Measurements from ENCODE around the gene CFI.

The CFI gene

GRCh38 chr4:109798866-109799265 is 2.9 kb downstream of the CFI start:
- H3K9ac ChIP-seq (ENCODE audit: low read depth, low read length) = no peak overlapping the region
- 0 out of 3 replicates have a peak, but pooled peaks have one; percentile 49 for ATAC-seq (ENCODE audit: insufficient read depth, low read depth)
- no peak overlapping the region for H2AFZ ChIP-seq (ENCODE audit: low read depth, low read length)
- peaks cover 2% of the 10 kb centered on the region for H3K27me3 ChIP-seq (ENCODE audit: insufficient read depth, low read length, poor library complexity)
- H3K4me2 ChIP-seq (ENCODE audit: insufficient read depth, low read length) = no peak overlapping the region
- no peaks in the 10 kb centered on the region for H4K20me1 ChIP-seq (ENCODE audit: insufficient read depth, low read length)
- TF ChIP-seq EZH2 (IDR thresholded peaks at IDR 0.05; ENCODE audit: borderline replicate concordance, low read depth, low read length, severe bottlenecking) = no peak
- TF ChIP-seq, protein P1, sequence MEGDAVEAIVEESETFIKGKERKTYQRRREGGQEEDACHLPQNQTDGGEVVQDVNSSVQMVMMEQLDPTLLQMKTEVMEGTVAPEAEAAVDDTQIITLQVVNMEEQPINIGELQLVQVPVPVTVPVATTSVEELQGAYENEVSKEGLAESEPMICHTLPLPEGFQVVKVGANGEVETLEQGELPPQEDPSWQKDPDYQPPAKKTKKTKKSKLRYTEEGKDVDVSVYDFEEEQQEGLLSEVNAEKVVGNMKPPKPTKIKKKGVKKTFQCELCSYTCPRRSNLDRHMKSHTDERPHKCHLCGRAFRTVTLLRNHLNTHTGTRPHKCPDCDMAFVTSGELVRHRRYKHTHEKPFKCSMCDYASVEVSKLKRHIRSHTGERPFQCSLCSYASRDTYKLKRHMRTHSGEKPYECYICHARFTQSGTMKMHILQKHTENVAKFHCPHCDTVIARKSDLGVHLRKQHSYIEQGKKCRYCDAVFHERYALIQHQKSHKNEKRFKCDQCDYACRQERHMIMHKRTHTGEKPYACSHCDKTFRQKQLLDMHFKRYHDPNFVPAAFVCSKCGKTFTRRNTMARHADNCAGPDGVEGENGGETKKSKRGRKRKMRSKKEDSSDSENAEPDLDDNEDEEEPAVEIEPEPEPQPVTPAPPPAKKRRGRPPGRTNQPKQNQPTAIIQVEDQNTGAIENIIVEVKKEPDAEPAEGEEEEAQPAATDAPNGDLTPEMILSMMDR (IDR thresholded peaks at IDR 0.05; ENCODE audit: borderline replicate concordance, extremely low read depth, low read length, poor library complexity, severe bottlenecking) = no peak
- no peak overlapping the region for H3K4me3 ChIP-seq (ENCODE audit: low read depth in 1 of 2, low read length in 2 of 2)
- H3K79me2 ChIP-seq (ENCODE audit: insufficient read depth, low read length) = no peaks in the 10 kb centered on the region
- no peaks in the 10 kb centered on the region for H3K4me1 ChIP-seq (ENCODE audit: insufficient read depth, low read length)
- H3K36me3 ChIP-seq (ENCODE audit: insufficient read depth, low read length) = no peaks in the 10 kb centered on the region
- no peak overlapping the region for H3K27ac ChIP-seq (ENCODE audit: low read length)
- H3K9me3 ChIP-seq (ENCODE audit: insufficient read depth, low read length, severe bottlenecking) = peaks cover 7% of the 10 kb centered on the region
- no peak for DNase-seq

GRCh38 chr4:109795059-109795458 is 6.7 kb downstream of the CFI start:
- Histone ChIP-seq H3K27ac (ENCODE audit: low read length) (no peak overlapping the region), H2AFZ (ENCODE audit: low read depth, low read length) (no peak overlapping the region), H3K4me1 (ENCODE audit: insufficient read depth, low read length) (no peaks in the 10 kb centered on the region), H3K4me3 (ENCODE audit: low read depth in 1 of 2, low read length in 2 of 2) (no peak overlapping the region), H3K79me2 (ENCODE audit: insufficient read depth, low read length) (no peaks in the 10 kb centered on the region), H3K9me3 (ENCODE audit: insufficient read depth, low read length, severe bottlenecking) (peaks cover 8% of the 10 kb centered on the region), H4K20me1 (ENCODE audit: insufficient read depth, low read length) (no peaks in the 10 kb centered on the region), H3K9ac (ENCODE audit: low read depth, low read length) (no peak overlapping the region), H3K4me2 (ENCODE audit: insufficient read depth, low read length) (no peak overlapping the region), H3K36me3 (ENCODE audit: insufficient read depth, low read length) (no peaks in the 10 kb centered on the region), H3K27me3 (ENCODE audit: insufficient read depth, low read length, poor library complexity) (no peaks in the 10 kb centered on the region)
- no peak for TF ChIP-seq EZH2 (IDR thresholded peaks at IDR 0.05; ENCODE audit: borderline replicate concordance, low read depth, low read length, severe bottlenecking)
- TF ChIP-seq, protein P1 (IDR thresholded peaks at IDR 0.05; ENCODE audit: borderline replicate concordance, extremely low read depth, low read length, poor library complexity, severe bottlenecking) = no peak
- ATAC-seq (ENCODE audit: insufficient read depth, low read depth) (no peak), DNase-seq (no peak)

GRCh38 chr4:109787807-109788206 is 14.0 kb downstream of the CFI start:
- ATAC-seq (ENCODE audit: insufficient read depth, low read depth) = no peak
- H3K4me3 ChIP-seq (ENCODE audit: low read depth in 1 of 2, low read length in 2 of 2) = no peak overlapping the region

More at GRCh38 chr4:109787807-109788206, 14.0 kb downstream of the CFI start:
- Histone ChIP-seq H4K20me1 (ENCODE audit: insufficient read depth, low read length) (no peaks in the 10 kb centered on the region), H3K4me2 (ENCODE audit: insufficient read depth, low read length) (no peak overlapping the region), H3K9ac (ENCODE audit: low read depth, low read length) (no peak overlapping the region), H3K4me1 (ENCODE audit: insufficient read depth, low read length) (no peaks in the 10 kb centered on the region), H3K36me3 (ENCODE audit: insufficient read depth, low read length) (no peaks in the 10 kb centered on the region), H3K9me3 (ENCODE audit: insufficient read depth, low read length, severe bottlenecking) (no peaks in the 10 kb centered on the region), H3K27me3 (ENCODE audit: insufficient read depth, low read length, poor library complexity) (peaks cover 3% of the 10 kb centered on the region), H3K27ac (ENCODE audit: low read length) (no peak overlapping the region), H3K79me2 (ENCODE audit: insufficient read depth, low read length) (no peaks in the 10 kb centered on the region), H2AFZ (ENCODE audit: low read depth, low read length) (no peak overlapping the region)
- no peak for TF ChIP-seq EZH2 (IDR thresholded peaks at IDR 0.05; ENCODE audit: borderline replicate concordance, low read depth, low read length, severe bottlenecking)
- TF ChIP-seq, protein P1 (IDR thresholded peaks at IDR 0.05; ENCODE audit: borderline replicate concordance, extremely low read depth, low read length, poor library complexity, severe bottlenecking) = no peak
- no peak for DNase-seq
